ENCODE data around the gene NSD2. TPM values are rescaled to one million over a fixed set of nuclear protein-coding genes. Genes with fewer than 3 reads are reported as not detected.

Gene NSD2
- total RNA-seq, 4 donors from 2014 or later, result 19.1 to 33.1 (median 28.8) TPM

GRCh38 chr4:1960170-1960825 is 89.1 kb downstream of the NSD2 start:
- ATAC-seq (ENCODE audit: low FRiP score) (no peak), DNase-seq (ENCODE audit: low spot score) (no peak)

GRCh38 chr4:1961038-1961437 is 89.8 kb downstream of the NSD2 start:
- no peak for TF ChIP-seq CTCF (IDR thresholded peaks at IDR 0.05)
- DNase-seq (ENCODE audit: low spot score), result no peak
- no peak for ATAC-seq (ENCODE audit: low FRiP score)

More at GRCh38 chr4:1960170-1960825, 89.1 kb downstream of the NSD2 start:
- no peak for TF ChIP-seq CTCF (IDR thresholded peaks at IDR 0.05)

GRCh38 chr4:1961563-1961962 is 90.4 kb downstream of the NSD2 start:
- ATAC-seq (ENCODE audit: low FRiP score) (no peak), DNase-seq (ENCODE audit: low spot score) (no peak)
- no peak for TF ChIP-seq CTCF (IDR thresholded peaks at IDR 0.05)

GRCh38 chr4:1962980-1963379 is 91.8 kb downstream of the NSD2 start:
- TF ChIP-seq CTCF (IDR thresholded peaks at IDR 0.05), result no peak
- ATAC-seq (ENCODE audit: low FRiP score) (no peak), DNase-seq (ENCODE audit: low spot score) (no peak)

- DNase-seq (ENCODE audit: low spot score), result no peak
- no peak for TF ChIP-seq CTCF (IDR thresholded peaks at IDR 0.05)
- no peak for ATAC-seq (ENCODE audit: low FRiP score)
Observed at GRCh38 chr4:1964443-1964842, 93.2 kb downstream of the NSD2 start.

- DNase-seq (ENCODE audit: low spot score), result no peak
- ATAC-seq (ENCODE audit: low FRiP score), result no peak
- no peak for TF ChIP-seq CTCF (IDR thresholded peaks at IDR 0.05)
Observed at GRCh38 chr4:1964971-1965370, 93.8 kb downstream of the NSD2 start.

GRCh38 chr4:1967512-1968149 is 96.4 kb downstream of the NSD2 start:
- ATAC-seq (ENCODE audit: low FRiP score) (no peak), DNase-seq (ENCODE audit: low spot score) (no peak)
- TF ChIP-seq CTCF (IDR thresholded peaks at IDR 0.05), result no peak
